Liver (tissue), 9 donors: ENCODE measurements around the gene MGP. TPM values are rescaled to one million over a fixed set of nuclear protein-coding genes. Genes with fewer than 3 reads are reported as not detected.

Experiments used
- DNase-seq: peaks from one replicate; pipeline ENCODE4 v3.0.0-alpha.2; 2017; ENCODE audit warnings: low spot score
- H3K27ac ChIP-seq, 2 donors: one replicate each; pipeline ENCODE4 v1.7.0; 2013; ENCODE audit warnings: inconsistent platforms in 2 of 2, low read length in 2 of 2, control low read depth in 1 of 2, low read depth in 1 of 2, mild to moderate bottlenecking in 1 of 2
- H3K27me3 ChIP-seq, 4 donors: one replicate each; pipeline versions ENCODE4 v1.6.1 to v1.7.0; 2013; ENCODE audit warnings: low read length in 3 of 4, inconsistent platforms in 1 of 4, mild to moderate bottlenecking in 1 of 4, moderate library complexity in 1 of 4; ENCODE audit not compliant: control insufficient read depth in 4 of 4, insufficient read depth in 4 of 4
- H3K36me3 ChIP-seq, 4 donors: one replicate each; pipeline versions ENCODE4 v1.6.1 to v1.7.0; 2013; ENCODE audit warnings: low read length in 3 of 4, mild to moderate bottlenecking in 3 of 4, low read depth in 1 of 4, moderate library complexity in 1 of 4; ENCODE audit not compliant: control insufficient read depth in 4 of 4, insufficient read depth in 3 of 4
- H3K4me1 ChIP-seq, 4 donors: one replicate each; pipeline versions ENCODE4 v1.6.1 to v1.7.0; 2013; ENCODE audit warnings: low read length in 3 of 4, mild to moderate bottlenecking in 3 of 4, moderate library complexity in 1 of 4; ENCODE audit not compliant: control insufficient read depth in 4 of 4, insufficient read depth in 4 of 4
- H3K4me3 ChIP-seq, 3 donors: one replicate each; pipeline versions ENCODE4 v1.6.1 to v1.7.0; 2013; ENCODE audit warnings: low read length in 3 of 3, control low read depth in 1 of 3, low read depth in 1 of 3, mild to moderate bottlenecking in 1 of 3
- H3K9ac ChIP-seq, 2 donors: one replicate each; pipeline ENCODE4 v1.7.0; 2013; ENCODE audit warnings: low read length in 2 of 2, mild to moderate bottlenecking in 2 of 2, moderate library complexity in 2 of 2, control low read depth in 1 of 2, low read depth in 1 of 2
- H3K9me3 ChIP-seq, 4 donors: one replicate each; pipeline versions ENCODE4 v1.6.1 to v1.7.0; 2013; ENCODE audit warnings: low read length in 3 of 4; ENCODE audit not compliant: control insufficient read depth in 4 of 4
- EGR1 ChIP-seq, 2 donors: IDR thresholded peaks; 2 replicates each; pipeline ENCODE4 v1.6.1; 2016 to 2018; ENCODE audit warnings: antibody characterized with exemption in 2 of 2, low read depth in 2 of 2
- FOXA1 ChIP-seq: IDR thresholded peaks from 2 replicates; pipeline ENCODE4 v1.6.1; 2016; ENCODE audit warnings: antibody characterized with exemption
- GABPA ChIP-seq, 2 donors: IDR thresholded peaks in 1 of 2; conservative IDR thresholded peaks in 1 of 2; 2 replicates each; pipeline ENCODE4 v1.6.1; 2016; ENCODE audit warnings: antibody characterized with exemption in 2 of 2, mild to moderate bottlenecking in 1 of 2, moderate library complexity in 1 of 2
- HNF4A ChIP-seq, 2 donors: conservative IDR thresholded peaks; 2 replicates each; pipeline ENCODE4 v1.6.1; 2016; ENCODE audit warnings: antibody characterized with exemption in 2 of 2, mild to moderate bottlenecking in 2 of 2
- HNF4G ChIP-seq: IDR thresholded peaks from 2 replicates; pipeline ENCODE4 v1.6.1; 2016; ENCODE audit warnings: antibody characterized with exemption
- RAD21 ChIP-seq, 2 donors: IDR thresholded peaks; 2 replicates each; pipeline ENCODE4 v1.6.1; 2016; ENCODE audit warnings: antibody characterized with exemption in 2 of 2, mild to moderate bottlenecking in 2 of 2
- RXRA ChIP-seq, 2 donors: IDR thresholded peaks; 2 replicates each; pipeline ENCODE4 v1.6.1; 2017 to 2018; ENCODE audit warnings: antibody characterized with exemption in 2 of 2, mild to moderate bottlenecking in 1 of 2
- TAF1 ChIP-seq: conservative IDR thresholded peaks from 2 replicates; pipeline ENCODE4 v1.6.1; 2016; ENCODE audit warnings: antibody characterized with exemption, mild to moderate bottlenecking
- YY1 ChIP-seq: IDR thresholded peaks from 2 replicates; pipeline ENCODE4 v1.6.1; 2016; ENCODE audit warnings: antibody characterized with exemption, mild to moderate bottlenecking
- WGBS: extraction: QIAGEN DNeasy Blood & Tissue Kit; methylation state at CpG from one replicate; pipeline ENCODE4 v1.1.7; 2013; 5-methylcytosine and 5-hydroxymethylcytosine counted together
- polyA plus RNA-seq, 2 donors: library from polyadenylated mRNA; stranded (reverse) in 1 of 2; unstranded in 1 of 2; fragments of 200-250 nt in 1 of 2; fragments of >200 nt in 1 of 2; fragmentation: Nextera tagmentation in 1 of 2; extraction: Ambion mirVana in 1 of 2; gene quantifications; one replicate each; pipeline versions ENCODE4 v1.2.1 to v1.2.3, GENCODE V29; 2013 to 2015
- total RNA-seq, 2 donors: library from RNA; depleted of rRNA; stranded (reverse); fragments of >200 nt; gene quantifications; one replicate each; pipeline ENCODE4 v1.2.3, GENCODE V29; 2014
- TF ChIP-seq, protein P1 (sequence below): IDR thresholded peaks from 2 replicates; pipeline ENCODE4 v1.6.1; 2016; ENCODE audit warnings: antibody characterized with exemption, mild to moderate bottlenecking
- TF ChIP-seq, protein P2 (sequence below): IDR thresholded peaks from 2 replicates; pipeline ENCODE4 v1.6.1; 2016; ENCODE audit warnings: antibody characterized with exemption
- TF ChIP-seq, protein P3 (sequence below): IDR thresholded peaks from 2 replicates; pipeline ENCODE4 v1.6.1; 2016; ENCODE audit warnings: antibody characterized with exemption
- TF ChIP-seq, protein P4 (sequence below): IDR thresholded peaks from 2 replicates; pipeline ENCODE4 v1.6.1; 2016; ENCODE audit warnings: antibody characterized with exemption
- donor health status: healthy.
- donor health status: healthy.
- donor health status: healthy.
- donor health status: healthy.
- donor health status: healthy.

The MGP gene
- total and polyA plus RNA-seq, 4 donors, result 0.98 to 20.7 (median 11.0) TPM

DNA sequence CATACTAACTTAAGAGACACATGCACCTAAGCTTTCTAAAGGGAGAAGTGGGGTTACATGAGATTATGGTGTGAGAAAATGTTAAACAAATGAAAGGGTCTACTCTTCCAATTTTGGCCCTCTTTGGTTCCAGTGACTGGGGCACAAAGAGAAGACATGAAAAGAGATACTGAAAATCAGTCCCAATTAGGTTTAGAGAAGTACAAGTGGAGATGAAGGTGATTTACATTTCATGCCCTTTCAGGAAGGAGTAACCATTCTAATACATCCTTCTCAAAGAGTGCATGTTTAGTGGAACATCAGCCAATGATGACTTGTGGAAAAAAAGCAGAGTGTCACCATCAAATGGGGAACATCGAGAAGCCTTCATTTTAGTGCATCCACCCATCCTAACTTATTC lies 14.4 kb downstream of the MGP start:
- H3K36me3 ChIP-seq, result no peaks in the 10 kb centered on the region
- TF ChIP-seq, protein P1, sequence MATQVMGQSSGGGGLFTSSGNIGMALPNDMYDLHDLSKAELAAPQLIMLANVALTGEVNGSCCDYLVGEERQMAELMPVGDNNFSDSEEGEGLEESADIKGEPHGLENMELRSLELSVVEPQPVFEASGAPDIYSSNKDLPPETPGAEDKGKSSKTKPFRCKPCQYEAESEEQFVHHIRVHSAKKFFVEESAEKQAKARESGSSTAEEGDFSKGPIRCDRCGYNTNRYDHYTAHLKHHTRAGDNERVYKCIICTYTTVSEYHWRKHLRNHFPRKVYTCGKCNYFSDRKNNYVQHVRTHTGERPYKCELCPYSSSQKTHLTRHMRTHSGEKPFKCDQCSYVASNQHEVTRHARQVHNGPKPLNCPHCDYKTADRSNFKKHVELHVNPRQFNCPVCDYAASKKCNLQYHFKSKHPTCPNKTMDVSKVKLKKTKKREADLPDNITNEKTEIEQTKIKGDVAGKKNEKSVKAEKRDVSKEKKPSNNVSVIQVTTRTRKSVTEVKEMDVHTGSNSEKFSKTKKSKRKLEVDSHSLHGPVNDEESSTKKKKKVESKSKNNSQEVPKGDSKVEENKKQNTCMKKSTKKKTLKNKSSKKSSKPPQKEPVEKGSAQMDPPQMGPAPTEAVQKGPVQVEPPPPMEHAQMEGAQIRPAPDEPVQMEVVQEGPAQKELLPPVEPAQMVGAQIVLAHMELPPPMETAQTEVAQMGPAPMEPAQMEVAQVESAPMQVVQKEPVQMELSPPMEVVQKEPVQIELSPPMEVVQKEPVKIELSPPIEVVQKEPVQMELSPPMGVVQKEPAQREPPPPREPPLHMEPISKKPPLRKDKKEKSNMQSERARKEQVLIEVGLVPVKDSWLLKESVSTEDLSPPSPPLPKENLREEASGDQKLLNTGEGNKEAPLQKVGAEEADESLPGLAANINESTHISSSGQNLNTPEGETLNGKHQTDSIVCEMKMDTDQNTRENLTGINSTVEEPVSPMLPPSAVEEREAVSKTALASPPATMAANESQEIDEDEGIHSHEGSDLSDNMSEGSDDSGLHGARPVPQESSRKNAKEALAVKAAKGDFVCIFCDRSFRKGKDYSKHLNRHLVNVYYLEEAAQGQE, result no peak
- TF ChIP-seq HNF4G, result no peak
- TF ChIP-seq, protein P2, sequence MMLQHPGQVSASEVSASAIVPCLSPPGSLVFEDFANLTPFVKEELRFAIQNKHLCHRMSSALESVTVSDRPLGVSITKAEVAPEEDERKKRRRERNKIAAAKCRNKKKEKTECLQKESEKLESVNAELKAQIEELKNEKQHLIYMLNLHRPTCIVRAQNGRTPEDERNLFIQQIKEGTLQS, result no peak
- TF ChIP-seq GABPA (IDR thresholded peaks at IDR 0.05 in 1 of 2, conservative IDR thresholded peaks at IDR 0.05 in 1 of 2), result no peak
- H3K9me3 ChIP-seq, result no peaks in the 10 kb centered on the region
- no peak overlapping the region for H3K9ac ChIP-seq
- no peak overlapping the region for H3K27ac ChIP-seq
- DNase-seq, result no peak
- 95% methylated on average over 1 of the region's 1 CpG for WGBS
- no peaks in the 10 kb centered on the region for H3K27me3 ChIP-seq
- no peaks in the 10 kb centered on the region for H3K4me1 ChIP-seq
- H3K4me3 ChIP-seq, result no peak overlapping the region

DNA sequence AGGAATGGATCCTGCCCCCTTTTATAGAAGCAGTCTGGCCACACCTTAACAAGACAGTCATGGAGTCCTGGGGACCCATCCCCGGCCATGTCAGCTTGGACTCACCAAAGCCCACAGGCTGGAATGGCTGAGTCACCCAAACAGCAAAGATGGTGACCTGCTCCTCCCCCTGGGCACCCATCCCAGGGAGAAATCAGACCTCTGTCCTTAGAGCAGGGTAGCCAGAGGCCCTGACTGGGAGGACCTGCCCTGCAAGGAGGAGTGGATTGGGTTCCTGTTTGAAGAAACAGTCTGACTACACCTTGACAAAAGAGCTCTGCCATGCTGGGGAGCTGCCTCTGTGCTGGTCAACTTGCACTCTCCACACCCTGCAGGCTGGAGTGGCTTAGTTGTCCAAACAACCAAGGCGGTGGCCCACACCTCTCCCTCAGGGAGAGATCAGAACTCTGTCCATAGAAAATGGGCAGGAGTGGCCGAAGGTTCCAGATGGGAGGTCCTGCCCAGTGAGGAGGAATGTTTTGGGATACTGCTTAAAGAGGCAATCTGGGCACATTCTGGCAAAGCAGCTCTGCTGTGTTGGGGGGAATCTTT lies 16.6 kb downstream of the MGP start:
- H3K4me3 ChIP-seq, result no peak overlapping the region
- no peaks in the 10 kb centered on the region for H3K27me3 ChIP-seq
- no peaks in the 10 kb centered on the region for H3K4me1 ChIP-seq
- 94% methylated on average over 3 of the region's 3 CpGs for WGBS
- H3K9me3 ChIP-seq, result no peaks in the 10 kb centered on the region
- TF ChIP-seq YY1 (no peak), TAF1 (no peak)
- TF ChIP-seq, protein P3, sequence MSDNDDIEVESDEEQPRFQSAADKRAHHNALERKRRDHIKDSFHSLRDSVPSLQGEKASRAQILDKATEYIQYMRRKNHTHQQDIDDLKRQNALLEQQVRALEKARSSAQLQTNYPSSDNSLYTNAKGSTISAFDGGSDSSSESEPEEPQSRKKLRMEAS, result no peak
- TF ChIP-seq, protein P4, sequence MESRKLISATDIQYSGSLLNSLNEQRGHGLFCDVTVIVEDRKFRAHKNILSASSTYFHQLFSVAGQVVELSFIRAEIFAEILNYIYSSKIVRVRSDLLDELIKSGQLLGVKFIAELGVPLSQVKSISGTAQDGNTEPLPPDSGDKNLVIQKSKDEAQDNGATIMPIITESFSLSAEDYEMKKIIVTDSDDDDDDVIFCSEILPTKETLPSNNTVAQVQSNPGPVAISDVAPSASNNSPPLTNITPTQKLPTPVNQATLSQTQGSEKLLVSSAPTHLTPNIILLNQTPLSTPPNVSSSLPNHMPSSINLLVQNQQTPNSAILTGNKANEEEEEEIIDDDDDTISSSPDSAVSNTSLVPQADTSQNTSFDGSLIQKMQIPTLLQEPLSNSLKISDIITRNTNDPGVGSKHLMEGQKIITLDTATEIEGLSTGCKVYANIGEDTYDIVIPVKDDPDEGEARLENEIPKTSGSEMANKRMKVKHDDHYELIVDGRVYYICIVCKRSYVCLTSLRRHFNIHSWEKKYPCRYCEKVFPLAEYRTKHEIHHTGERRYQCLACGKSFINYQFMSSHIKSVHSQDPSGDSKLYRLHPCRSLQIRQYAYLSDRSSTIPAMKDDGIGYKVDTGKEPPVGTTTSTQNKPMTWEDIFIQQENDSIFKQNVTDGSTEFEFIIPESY, result no peak
- H3K36me3 ChIP-seq, result no peaks in the 10 kb centered on the region
- no peak for DNase-seq
- H3K27ac ChIP-seq, result no peak overlapping the region
- no peak overlapping the region for H3K9ac ChIP-seq

DNA sequence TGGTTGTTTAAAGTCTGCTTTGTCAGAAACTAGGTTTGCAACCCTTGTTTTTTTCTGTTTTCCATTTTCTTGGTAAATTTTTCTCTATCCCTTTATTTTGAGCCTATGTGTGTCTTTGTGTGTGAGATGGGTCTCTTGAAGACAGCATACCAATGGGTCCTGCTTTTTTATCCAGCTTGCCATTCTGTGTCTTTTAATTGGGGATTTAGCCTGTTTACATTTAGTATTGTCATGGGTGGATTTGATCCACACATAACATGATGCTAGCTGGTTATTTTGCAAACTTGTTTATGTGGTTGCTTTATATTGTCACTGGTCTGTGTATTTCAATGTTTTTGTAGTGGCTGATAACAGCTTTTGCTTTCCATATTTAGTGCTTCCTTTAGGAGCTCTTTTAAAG lies 25.2 kb downstream of the MGP start:
- Histone ChIP-seq H3K9me3 (peaks cover 0 to 4% (median under 1%) of the 10 kb centered on the region in 4 donors), H3K4me3 (no peak overlapping the region), H3K4me1 (no peaks in the 10 kb centered on the region), H3K36me3 (no peaks in the 10 kb centered on the region), H3K27ac (no peak overlapping the region), H3K9ac (no peak overlapping the region), H3K27me3 (no peaks in the 10 kb centered on the region)
- TF ChIP-seq FOXA1 (no peak), HNF4G (no peak), HNF4A (conservative IDR thresholded peaks at IDR 0.05) (no peak), RXRA (IDR thresholded peaks at IDR 0.05) (no peak), GABPA (IDR thresholded peaks at IDR 0.05 in 1 of 2, conservative IDR thresholded peaks at IDR 0.05 in 1 of 2) (no peak), EGR1 (IDR thresholded peaks at IDR 0.05; ENCODE audit: low read depth in 2 of 2) (no peak), TAF1 (no peak), RAD21 (IDR thresholded peaks at IDR 0.05) (no peak)
- TF ChIP-seq, protein P2, result no peak
- no peak for DNase-seq
